Nephron progenitor cell (in vitro differentiated cells): ENCODE measurements around the gene MKX.

ENCODE experiments used
- DNase-seq: peaks from one replicate; pipeline ENCODE4 v3.0.0; 2021
- H3K27ac Mint-ChIP-seq: 2 replicates; pipeline ENCODE4 v1.8.0; 2021; ENCODE audit warnings: mild to moderate bottlenecking, moderate library complexity, mixed read lengths
- H3K27me3 Mint-ChIP-seq: 2 replicates; pipeline ENCODE4 v1.8.0; 2021; ENCODE audit warnings: mild to moderate bottlenecking, low read depth, mixed read lengths; ENCODE audit not compliant: poor library complexity
- H3K36me3 Mint-ChIP-seq: 2 replicates; pipeline ENCODE4 v1.8.0; 2021; ENCODE audit warnings: low read depth, mixed read lengths
- H3K4me1 Mint-ChIP-seq: 2 replicates; pipeline ENCODE4 v1.8.0; 2021; ENCODE audit warnings: mixed read lengths
- H3K4me3 Mint-ChIP-seq: 2 replicates; pipeline ENCODE4 v1.8.0; 2021; ENCODE audit warnings: mild to moderate bottlenecking, moderate library complexity, mixed read lengths
- H3K9me3 Mint-ChIP-seq: 2 replicates; pipeline ENCODE4 v1.8.0; 2021; ENCODE audit warnings: mild to moderate bottlenecking, moderate library complexity, mixed read lengths
- TF ChIP-seq, protein P1 (sequence below): fragments of 200-600 bp; sonication (generic); IDR thresholded peaks from 2 replicates; pipeline ENCODE4 v1.5.0; 2021; ENCODE audit warnings: antibody characterized with exemption

The MKX gene

DNA sequence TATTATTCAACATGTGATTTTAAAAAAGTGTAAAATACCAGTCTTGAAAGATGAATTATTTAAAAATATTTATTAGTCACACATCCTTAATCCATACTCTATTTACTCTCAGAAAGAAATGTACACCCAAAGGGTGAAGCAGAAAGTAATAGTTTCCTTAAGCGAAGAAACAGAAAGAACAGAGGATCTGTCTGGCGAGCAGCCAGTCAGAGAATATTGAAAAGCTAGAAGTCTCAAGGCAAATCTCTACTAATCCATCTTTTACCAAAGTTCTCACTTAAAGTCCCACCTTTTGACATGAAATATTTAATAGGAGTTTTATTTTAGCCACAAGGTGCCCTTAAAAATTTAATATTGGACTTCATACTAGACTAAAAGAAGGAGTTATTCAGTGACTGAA, 46.7 kb downstream of the MKX start:
- DNase-seq, result no peak
- Mint-ChIP-seq H3K4me3 (no peak overlapping the region), H3K36me3 (no peaks in the 10 kb centered on the region), H3K9me3 (no peaks in the 10 kb centered on the region), H3K4me1 (peaks cover 7% of the 10 kb centered on the region), H3K27me3 (peaks cover 5% of the 10 kb centered on the region), H3K27ac (no peak overlapping the region)
- TF ChIP-seq, protein P1, sequence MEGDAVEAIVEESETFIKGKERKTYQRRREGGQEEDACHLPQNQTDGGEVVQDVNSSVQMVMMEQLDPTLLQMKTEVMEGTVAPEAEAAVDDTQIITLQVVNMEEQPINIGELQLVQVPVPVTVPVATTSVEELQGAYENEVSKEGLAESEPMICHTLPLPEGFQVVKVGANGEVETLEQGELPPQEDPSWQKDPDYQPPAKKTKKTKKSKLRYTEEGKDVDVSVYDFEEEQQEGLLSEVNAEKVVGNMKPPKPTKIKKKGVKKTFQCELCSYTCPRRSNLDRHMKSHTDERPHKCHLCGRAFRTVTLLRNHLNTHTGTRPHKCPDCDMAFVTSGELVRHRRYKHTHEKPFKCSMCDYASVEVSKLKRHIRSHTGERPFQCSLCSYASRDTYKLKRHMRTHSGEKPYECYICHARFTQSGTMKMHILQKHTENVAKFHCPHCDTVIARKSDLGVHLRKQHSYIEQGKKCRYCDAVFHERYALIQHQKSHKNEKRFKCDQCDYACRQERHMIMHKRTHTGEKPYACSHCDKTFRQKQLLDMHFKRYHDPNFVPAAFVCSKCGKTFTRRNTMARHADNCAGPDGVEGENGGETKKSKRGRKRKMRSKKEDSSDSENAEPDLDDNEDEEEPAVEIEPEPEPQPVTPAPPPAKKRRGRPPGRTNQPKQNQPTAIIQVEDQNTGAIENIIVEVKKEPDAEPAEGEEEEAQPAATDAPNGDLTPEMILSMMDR, result no peak

DNA sequence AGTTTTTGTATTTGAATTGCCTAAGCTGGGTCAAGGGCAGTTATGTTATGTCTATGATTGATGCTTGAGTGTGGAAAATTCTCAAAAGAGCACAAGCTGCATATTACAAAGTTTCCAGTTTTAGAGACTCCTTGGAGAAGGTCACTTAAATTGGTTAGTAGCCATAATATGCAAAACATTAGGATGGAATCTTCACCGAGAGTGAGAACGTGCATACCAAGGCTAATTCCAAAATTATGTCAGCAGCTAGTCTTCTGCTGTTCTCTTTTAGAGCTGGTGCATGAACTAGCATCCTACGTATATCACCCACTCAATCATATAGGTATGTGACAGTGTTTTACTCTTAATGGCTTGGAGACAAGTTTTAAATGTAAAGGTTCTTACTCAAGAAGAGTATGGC, 49.2 kb downstream of the MKX start:
- TF ChIP-seq, protein P1, result no peak
- Mint-ChIP-seq H3K27me3 (peaks cover 5% of the 10 kb centered on the region), H3K4me3 (no peak overlapping the region), H3K27ac (no peak overlapping the region), H3K36me3 (no peaks in the 10 kb centered on the region), H3K9me3 (no peaks in the 10 kb centered on the region), H3K4me1 (no peaks in the 10 kb centered on the region)
- DNase-seq, result no peak

- DNase-seq, result no peak
- TF ChIP-seq, protein P1, result no peak
- Mint-ChIP-seq H3K4me3 (no peak overlapping the region), H3K4me1 (no peaks in the 10 kb centered on the region), H3K36me3 (no peaks in the 10 kb centered on the region), H3K27me3 (peaks cover 5% of the 10 kb centered on the region), H3K27ac (no peak overlapping the region), H3K9me3 (no peaks in the 10 kb centered on the region)
These were observed 49.9 kb downstream of the MKX start for GRCh38 chr10:27695706-27696105.

DNA sequence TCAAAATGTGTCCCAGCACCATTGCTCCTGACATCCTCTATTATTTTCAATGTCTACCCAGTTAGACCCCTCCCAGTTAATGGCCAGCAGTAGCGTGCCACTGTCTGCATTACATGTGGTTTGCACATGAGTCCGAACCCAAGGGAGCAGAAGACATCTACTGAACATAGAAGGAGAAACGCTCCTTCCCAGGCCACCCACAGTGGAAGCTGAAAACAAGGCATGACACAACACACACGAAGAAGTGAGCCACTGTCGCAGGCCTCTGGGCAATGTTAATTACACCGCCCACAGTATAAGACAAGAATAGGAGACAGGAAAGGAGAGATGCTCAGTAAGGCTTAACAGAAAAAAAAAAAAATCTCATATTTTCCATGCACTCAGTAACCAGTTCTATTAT, 50.5 kb downstream of the MKX start:
- DNase-seq, result no peak
- Mint-ChIP-seq H3K9me3 (peaks cover 4% of the 10 kb centered on the region), H3K36me3 (no peaks in the 10 kb centered on the region), H3K27ac (no peak overlapping the region), H3K27me3 (peaks cover 5% of the 10 kb centered on the region), H3K4me1 (no peaks in the 10 kb centered on the region), H3K4me3 (no peak overlapping the region)
- TF ChIP-seq, protein P1, result no peak

DNA sequence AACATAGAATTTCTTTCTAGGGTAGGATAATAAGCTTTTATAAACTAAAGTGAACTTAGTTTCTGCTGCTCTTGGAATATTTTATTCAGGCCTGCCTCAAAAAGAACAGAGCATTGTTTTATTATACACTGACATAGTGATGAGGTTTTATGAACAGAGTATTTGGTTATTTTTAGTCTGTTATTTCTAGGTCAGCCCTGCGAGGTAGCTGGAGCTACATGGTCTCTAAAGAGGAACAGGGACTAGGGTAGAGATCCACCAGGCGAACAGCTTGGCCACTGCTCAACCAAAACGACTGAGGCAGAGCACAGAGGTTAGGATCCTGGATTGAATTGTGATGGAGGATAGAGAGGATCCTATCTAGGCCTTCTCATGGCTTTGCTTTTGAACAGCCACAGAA, 53.0 kb downstream of the MKX start:
- Mint-ChIP-seq H3K4me1 (no peaks in the 10 kb centered on the region), H3K36me3 (no peaks in the 10 kb centered on the region), H3K27me3 (peaks cover 6% of the 10 kb centered on the region), H3K4me3 (no peak overlapping the region), H3K27ac (no peak overlapping the region), H3K9me3 (peaks cover 14% of the 10 kb centered on the region)
- TF ChIP-seq, protein P1, result no peak
- no peak for DNase-seq

- H3K36me3 Mint-ChIP-seq, result no peaks in the 10 kb centered on the region
These were observed 56.6 kb downstream of the MKX start for GRCh38 chr10:27688991-27689390.

More at GRCh38 chr10:27688991-27689390, 56.6 kb downstream of the MKX start:
- TF ChIP-seq, protein P1, result no peak
- H3K4me1 Mint-ChIP-seq, result no peaks in the 10 kb centered on the region
- H3K9me3 Mint-ChIP-seq, result peaks cover 14% of the 10 kb centered on the region
- no peak for DNase-seq
- no peak overlapping the region for H3K27ac Mint-ChIP-seq
- peaks cover 6% of the 10 kb centered on the region for H3K27me3 Mint-ChIP-seq
- H3K4me3 Mint-ChIP-seq, result no peak overlapping the region
